ENCODE results near the gene UBA52. TPM values are rescaled to one million over a fixed set of nuclear protein-coding genes. Genes with fewer than 3 reads are reported as not detected.
"Not testable (repeated sequence)": the region's sequence is repeated elsewhere in the genome, so short reads cannot be mapped to it uniquely, and the experiment has no call there.

Gene UBA52
- total RNA-seq, 3 donors from 2014 or later (not counting 1 experiment from before 2014, with no cell fraction given) = 1,016 to 1,271 (median 1,271) TPM

DNA sequence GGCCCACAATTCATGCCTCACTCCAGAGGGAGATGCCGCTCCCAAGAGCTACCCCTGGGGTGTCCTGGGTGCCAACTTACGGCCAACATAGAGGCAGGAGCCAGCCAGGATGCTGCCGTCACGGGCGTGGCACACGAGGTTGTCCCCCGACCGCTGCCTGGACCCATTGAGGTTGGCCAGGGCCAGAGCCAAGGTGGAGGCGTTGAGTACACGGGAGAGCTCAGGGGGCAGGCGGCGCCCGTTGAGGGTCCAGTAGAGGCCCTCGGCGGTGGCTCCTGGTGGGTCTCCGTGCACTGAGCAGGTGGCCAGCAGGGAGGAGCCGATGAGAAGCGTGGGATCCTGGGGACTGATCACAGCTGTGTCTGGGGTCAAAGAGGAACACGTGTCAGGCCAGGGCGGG is 27.8 kb downstream of the UBA52 start:
- Mint-ChIP-seq H3K9me3 (no peaks in the 10 kb centered on the region), H3K27ac (no peak overlapping the region), H3K4me1 (peaks cover 5 to 25% of the 10 kb centered on the region in 2 donors), H3K27me3 (ENCODE audit: low read depth in 2 of 2) (peaks cover 9 to 18% of the 10 kb centered on the region in 2 donors), H3K36me3 (no peaks in the 10 kb centered on the region), H3K4me3 (no peak overlapping the region)
- no peak overlapping the region for H3K4me3 ChIP-seq (ENCODE audit: low read length)
- H3K27ac ChIP-seq (ENCODE audit: low read length) = no peak overlapping the region
- no peaks in the 10 kb centered on the region for H3K9me3 ChIP-seq (ENCODE audit: control insufficient read depth, insufficient read depth, low read length)
- intact Hi-C loops (cut with micrococcal nuclease) = no loop called here
- ATAC-seq (no peak), DNase-seq (no peak)
- peaks cover 17% of the 10 kb centered on the region for H3K4me1 ChIP-seq (ENCODE audit: control insufficient read depth, insufficient read depth, low read length)
- TF ChIP-seq, protein P1, sequence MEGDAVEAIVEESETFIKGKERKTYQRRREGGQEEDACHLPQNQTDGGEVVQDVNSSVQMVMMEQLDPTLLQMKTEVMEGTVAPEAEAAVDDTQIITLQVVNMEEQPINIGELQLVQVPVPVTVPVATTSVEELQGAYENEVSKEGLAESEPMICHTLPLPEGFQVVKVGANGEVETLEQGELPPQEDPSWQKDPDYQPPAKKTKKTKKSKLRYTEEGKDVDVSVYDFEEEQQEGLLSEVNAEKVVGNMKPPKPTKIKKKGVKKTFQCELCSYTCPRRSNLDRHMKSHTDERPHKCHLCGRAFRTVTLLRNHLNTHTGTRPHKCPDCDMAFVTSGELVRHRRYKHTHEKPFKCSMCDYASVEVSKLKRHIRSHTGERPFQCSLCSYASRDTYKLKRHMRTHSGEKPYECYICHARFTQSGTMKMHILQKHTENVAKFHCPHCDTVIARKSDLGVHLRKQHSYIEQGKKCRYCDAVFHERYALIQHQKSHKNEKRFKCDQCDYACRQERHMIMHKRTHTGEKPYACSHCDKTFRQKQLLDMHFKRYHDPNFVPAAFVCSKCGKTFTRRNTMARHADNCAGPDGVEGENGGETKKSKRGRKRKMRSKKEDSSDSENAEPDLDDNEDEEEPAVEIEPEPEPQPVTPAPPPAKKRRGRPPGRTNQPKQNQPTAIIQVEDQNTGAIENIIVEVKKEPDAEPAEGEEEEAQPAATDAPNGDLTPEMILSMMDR (IDR thresholded peaks at IDR 0.05) = no peak
- H3K27me3 ChIP-seq (ENCODE audit: control insufficient read depth, insufficient read depth, low read length) = peaks cover 30% of the 10 kb centered on the region
- no peaks in the 10 kb centered on the region for H3K36me3 ChIP-seq (ENCODE audit: control insufficient read depth, insufficient read depth, low read length)
- 90% methylated on average over 20 of the region's 20 CpGs for WGBS (ENCODE audit: insufficient coverage)

DNA sequence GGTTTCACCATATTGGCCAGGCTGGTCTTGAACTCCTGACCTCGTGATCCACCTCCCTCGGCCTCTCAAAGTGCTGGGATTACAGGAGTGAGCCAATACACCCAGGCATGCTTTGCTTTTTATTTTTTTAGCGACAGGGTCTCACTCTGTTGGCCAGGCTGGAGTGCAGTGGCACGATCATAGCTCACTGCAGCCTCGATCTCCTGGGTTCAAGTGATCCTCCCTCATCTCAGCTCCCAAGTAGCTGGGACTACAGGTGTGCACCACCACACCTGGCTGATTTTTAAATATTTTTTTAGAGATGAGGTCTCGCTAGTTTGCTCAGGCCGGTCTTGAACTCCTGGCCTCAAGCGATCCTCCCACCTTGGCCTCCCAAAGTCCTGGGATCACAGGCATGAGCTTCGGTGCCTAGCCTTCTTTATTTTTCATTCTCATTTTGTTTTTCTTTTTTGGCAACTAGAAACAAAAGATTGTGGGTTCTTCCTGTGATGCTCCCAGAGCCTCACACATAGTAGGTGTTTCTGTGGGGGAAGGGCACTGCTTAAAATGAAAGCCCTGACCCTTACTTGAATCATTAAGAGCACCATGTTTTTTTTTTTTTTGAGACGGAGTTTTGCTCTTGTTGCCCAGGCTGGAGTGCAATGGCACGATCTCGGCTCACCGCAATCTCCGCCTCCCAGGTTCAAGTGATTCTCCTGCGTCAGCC is 29.2 kb downstream of the UBA52 start:
- peaks cover 19 to 26% of the 10 kb centered on the region in 2 donors for H3K27me3 Mint-ChIP-seq (ENCODE audit: low read depth in 2 of 2)
- DNase-seq; H3K9me3 ChIP-seq (ENCODE audit: control insufficient read depth, insufficient read depth, low read length); intact Hi-C loops (cut with micrococcal nuclease); H3K4me1 ChIP-seq (ENCODE audit: control insufficient read depth, insufficient read depth, low read length); H3K4me3 Mint-ChIP-seq; H3K36me3 ChIP-seq (ENCODE audit: control insufficient read depth, insufficient read depth, low read length); H3K36me3 Mint-ChIP-seq; H3K9me3 Mint-ChIP-seq; H3K27ac ChIP-seq (ENCODE audit: low read length); H3K4me3 ChIP-seq (ENCODE audit: low read length); H3K27ac Mint-ChIP-seq; ATAC-seq: not testable (repeated sequence)
- 89% methylated on average over 15 of the region's 15 CpGs for WGBS (ENCODE audit: insufficient coverage)
- peaks cover 4 to 19% of the 10 kb centered on the region in 2 donors for H3K4me1 Mint-ChIP-seq
- peaks cover 41% of the 10 kb centered on the region for H3K27me3 ChIP-seq (ENCODE audit: control insufficient read depth, insufficient read depth, low read length)

DNA sequence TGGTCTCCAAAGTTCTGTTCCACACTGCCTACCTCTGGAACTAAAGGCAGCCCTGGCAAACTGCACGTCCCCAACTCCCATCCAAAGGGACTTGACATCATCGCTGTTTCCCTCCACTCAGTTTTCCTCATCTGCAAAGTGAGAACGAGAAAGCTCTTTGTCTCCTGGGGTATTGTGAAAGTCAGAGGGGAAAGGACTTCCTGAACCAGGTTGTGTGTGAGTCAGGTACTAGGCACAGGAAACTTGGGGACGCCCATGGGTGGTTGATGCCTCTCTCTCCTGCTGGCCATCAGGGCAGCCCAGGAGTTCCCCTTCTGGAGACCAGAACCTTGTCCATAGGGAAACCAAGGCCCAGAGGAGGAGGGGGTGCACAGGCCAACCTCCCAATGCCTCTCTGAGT is 30.2 kb downstream of the UBA52 start:
- no peak overlapping the region for H3K27ac Mint-ChIP-seq
- no peaks in the 10 kb centered on the region for H3K36me3 ChIP-seq (ENCODE audit: control insufficient read depth, insufficient read depth, low read length)
- TF ChIP-seq, protein P1 (IDR thresholded peaks at IDR 0.05) = no peak
- peaks cover 19 to 27% of the 10 kb centered on the region in 2 donors for H3K27me3 Mint-ChIP-seq (ENCODE audit: low read depth in 2 of 2)
- H3K4me3 Mint-ChIP-seq = no peak overlapping the region
- no peak overlapping the region for H3K4me3 ChIP-seq (ENCODE audit: low read length)
- H3K36me3 Mint-ChIP-seq = no peaks in the 10 kb centered on the region
- ATAC-seq = no peak
- peaks cover 4% of the 10 kb centered on the region for H3K4me1 ChIP-seq (ENCODE audit: control insufficient read depth, insufficient read depth, low read length)
- WGBS (ENCODE audit: insufficient coverage) = 64% methylated on average over 4 of the region's 4 CpGs
- no peak for DNase-seq
- peaks cover 4 to 13% of the 10 kb centered on the region in 2 donors for H3K4me1 Mint-ChIP-seq
- peaks cover 41% of the 10 kb centered on the region for H3K27me3 ChIP-seq (ENCODE audit: control insufficient read depth, insufficient read depth, low read length)
- no peak overlapping the region for H3K27ac ChIP-seq (ENCODE audit: low read length)
- intact Hi-C loops (cut with micrococcal nuclease) = no loop called here
- H3K9me3 ChIP-seq (ENCODE audit: control insufficient read depth, insufficient read depth, low read length) = no peaks in the 10 kb centered on the region
- H3K9me3 Mint-ChIP-seq = no peaks in the 10 kb centered on the region

DNA sequence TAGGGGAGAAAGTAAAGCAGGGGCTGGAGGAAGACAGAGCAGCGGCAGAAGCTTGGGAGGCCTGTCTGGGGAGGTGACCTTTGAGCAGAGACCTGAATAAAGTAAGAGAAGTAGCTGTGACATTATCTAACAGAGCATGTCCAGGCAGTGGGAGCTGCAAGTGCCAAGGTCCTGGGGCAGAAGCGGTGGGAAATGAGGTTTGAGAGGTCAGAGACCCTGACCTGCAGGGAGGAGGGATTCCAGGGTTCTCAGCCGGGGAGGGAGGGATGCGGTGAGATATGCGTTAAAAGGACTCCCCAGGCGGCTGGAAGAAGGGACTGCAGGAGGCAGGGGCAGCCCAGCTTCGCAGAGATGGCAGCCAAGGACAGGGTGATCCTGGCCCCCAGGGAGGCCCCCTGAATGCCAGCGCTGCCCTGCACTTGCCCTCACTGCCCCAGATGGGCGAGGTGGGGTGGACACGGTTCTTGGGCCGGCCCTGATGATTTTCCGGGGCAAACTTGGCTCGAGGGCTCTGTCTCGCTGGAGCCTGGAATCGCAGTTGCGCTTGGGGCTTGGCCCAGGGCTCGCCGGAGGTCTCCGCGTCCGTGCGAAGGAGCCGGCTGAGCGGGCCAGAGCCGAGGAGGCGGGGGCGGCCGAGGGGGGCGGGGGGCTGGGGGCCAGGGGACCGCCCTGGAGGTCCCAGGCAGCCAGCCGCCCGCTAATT is 31.7 kb downstream of the UBA52 start:
- Mint-ChIP-seq H3K9me3 (no peaks in the 10 kb centered on the region), H3K36me3 (no peaks in the 10 kb centered on the region), H3K4me3 (no peak overlapping the region), H3K4me1 (peaks cover 4 to 16% of the 10 kb centered on the region in 2 donors), H3K27ac (no peak overlapping the region), H3K27me3 (ENCODE audit: low read depth in 2 of 2) (peaks cover 27 to 37% of the 10 kb centered on the region in 2 donors)
- intact Hi-C loops (cut with micrococcal nuclease) = no loop called here
- DNase-seq (peak in 1 of 2 donors; percentile 58), ATAC-seq (peak in 2 of 3 donors; percentile 78 to 89)
- H3K4me1 ChIP-seq (ENCODE audit: control insufficient read depth, insufficient read depth, low read length) = peaks cover 10% of the 10 kb centered on the region
- TF ChIP-seq, protein P1 (IDR thresholded peaks at IDR 0.05) = no peak
- H3K9me3 ChIP-seq (ENCODE audit: control insufficient read depth, insufficient read depth, low read length) = no peaks in the 10 kb centered on the region
- no peaks in the 10 kb centered on the region for H3K36me3 ChIP-seq (ENCODE audit: control insufficient read depth, insufficient read depth, low read length)
- H3K4me3 ChIP-seq (ENCODE audit: low read length) = no peak overlapping the region
- no peak overlapping the region for H3K27ac ChIP-seq (ENCODE audit: low read length)
- peaks cover 51% of the 10 kb centered on the region for H3K27me3 ChIP-seq (ENCODE audit: control insufficient read depth, insufficient read depth, low read length)
- 7% methylated on average over 32 of the region's 32 CpGs for WGBS (ENCODE audit: insufficient coverage)
